Vagina (tissue), 2 donors: ENCODE data around the gene PTPN1. TPM values are rescaled to one million over a fixed set of nuclear protein-coding genes. Genes with fewer than 3 reads are reported as not detected.
"Not testable (repeated sequence)": the region's sequence is repeated elsewhere in the genome, so short reads cannot be mapped to it uniquely, and the experiment has no call there.

Experiments
- DNase-seq, 2 donors: peaks; one replicate each; pipeline ENCODE4 v3.0.0-alpha.2; 2017; ENCODE audit errors: extremely low spot score in 2 of 2
- H3K27ac ChIP-seq: fragments of 200-600 bp; sonication (generic); one replicate; pipeline ENCODE4 v1.5.1; 2019
- H3K27me3 ChIP-seq: fragments of 200-600 bp; sonication (generic); one replicate; pipeline ENCODE4 v1.5.1; 2019
- H3K36me3 ChIP-seq, 2 donors: fragments of 200-600 bp; sonication (generic); one replicate each; pipeline ENCODE4 v1.5.1; 2017 to 2019
- H3K4me1 ChIP-seq: fragments of 200-600 bp; sonication (generic); one replicate; pipeline ENCODE4 v1.5.1; 2019
- H3K4me3 ChIP-seq, 2 donors: fragments of 200-600 bp; sonication (generic); 1 replicate in 1 of 2; 2 replicates in 1 of 2; pipeline ENCODE4 v1.5.1; 2016 to 2019
- H3K9me3 ChIP-seq: fragments of 200-600 bp; sonication (generic); one replicate; pipeline ENCODE4 v1.5.1; 2019
- POLR2A ChIP-seq, 2 donors: fragments of 450-650 bp; IDR thresholded peaks; one replicate each; pipeline ENCODE4 v1.6.1; 2017; ENCODE audit warnings: antibody characterized with exemption in 2 of 2, mild to moderate bottlenecking in 2 of 2, moderate library complexity in 2 of 2
- POLR2AphosphoS5 ChIP-seq, 2 donors: sonication (generic); formaldehyde crosslinking; IDR thresholded peaks; one replicate each; pipeline ENCODE4 v1.9.0; 2017; ENCODE audit warnings: antibody characterized with exemption in 2 of 2, mild to moderate bottlenecking in 2 of 2, low read depth in 1 of 2; ENCODE audit not compliant: insufficient read depth in 1 of 2
- intact Hi-C: fragments of 100-400 bp; cut with DNase I; formaldehyde crosslinking; loops from one replicate; pipeline ENCODE4 v1.15.1; 2023
- total RNA-seq: library from RNA; depleted of rRNA; stranded (reverse); fragments of >200 nt; gene quantifications from one replicate; pipeline ENCODE4 v1.2.3, GENCODE V29; 2016
- TF ChIP-seq, protein P1 (sequence below), 3 experiments: fragments of 450-650 bp in 2 of 3; fragments of 200-600 bp in 1 of 3; sonication (generic) in 1 of 3; IDR thresholded peaks; one replicate each; pipeline ENCODE4 v1.5.1; 2017 to 2019; ENCODE audit warnings: antibody characterized with exemption in 3 of 3, mild to moderate bottlenecking in 2 of 3, moderate library complexity in 2 of 3

The PTPN1 gene
- total RNA-seq, 1 donor from 2014 or later = 25.3 TPM

DNA sequence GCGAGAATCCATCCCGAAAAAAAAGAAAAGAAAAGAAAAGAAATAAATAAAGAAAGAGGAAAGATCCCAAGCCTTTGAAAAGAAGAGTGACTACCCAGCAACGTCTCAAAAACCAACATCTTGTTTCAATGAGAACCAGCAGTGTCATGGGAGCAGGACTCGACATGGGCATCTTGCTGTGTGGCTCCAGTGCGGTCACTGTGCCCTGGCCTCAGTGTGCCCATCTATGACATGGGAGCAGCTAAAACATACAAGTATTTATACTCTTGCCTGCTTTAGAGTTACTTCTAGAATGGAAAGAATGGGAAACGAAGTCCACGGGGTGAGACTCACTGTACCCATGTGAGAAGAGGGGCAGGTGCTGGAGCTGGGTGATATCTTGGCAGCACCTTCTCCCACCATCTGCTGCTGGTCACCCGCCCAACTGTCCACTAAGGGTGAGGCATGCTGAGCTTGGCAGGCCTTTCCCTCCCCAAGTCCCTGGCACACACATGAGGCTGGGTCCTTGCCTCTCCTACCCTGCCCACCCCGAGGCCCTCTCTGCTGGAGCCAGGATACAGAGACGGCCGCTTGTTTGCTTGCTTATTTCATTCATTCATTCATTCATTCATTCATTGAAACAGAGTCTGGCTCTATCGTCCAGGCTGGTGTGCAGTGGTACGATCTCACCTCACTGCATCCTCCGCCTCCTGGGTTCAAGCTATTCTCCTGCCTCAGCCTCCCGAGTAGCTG, 103.4 kb downstream of the PTPN1 start:
- TF ChIP-seq POLR2AphosphoS5 (IDR thresholded peaks at IDR 0.05; ENCODE audit: insufficient read depth in 1 of 2, low read depth in 1 of 2) (no peak), POLR2A (IDR thresholded peaks at IDR 0.05) (no peak)
- TF ChIP-seq, protein P1, sequence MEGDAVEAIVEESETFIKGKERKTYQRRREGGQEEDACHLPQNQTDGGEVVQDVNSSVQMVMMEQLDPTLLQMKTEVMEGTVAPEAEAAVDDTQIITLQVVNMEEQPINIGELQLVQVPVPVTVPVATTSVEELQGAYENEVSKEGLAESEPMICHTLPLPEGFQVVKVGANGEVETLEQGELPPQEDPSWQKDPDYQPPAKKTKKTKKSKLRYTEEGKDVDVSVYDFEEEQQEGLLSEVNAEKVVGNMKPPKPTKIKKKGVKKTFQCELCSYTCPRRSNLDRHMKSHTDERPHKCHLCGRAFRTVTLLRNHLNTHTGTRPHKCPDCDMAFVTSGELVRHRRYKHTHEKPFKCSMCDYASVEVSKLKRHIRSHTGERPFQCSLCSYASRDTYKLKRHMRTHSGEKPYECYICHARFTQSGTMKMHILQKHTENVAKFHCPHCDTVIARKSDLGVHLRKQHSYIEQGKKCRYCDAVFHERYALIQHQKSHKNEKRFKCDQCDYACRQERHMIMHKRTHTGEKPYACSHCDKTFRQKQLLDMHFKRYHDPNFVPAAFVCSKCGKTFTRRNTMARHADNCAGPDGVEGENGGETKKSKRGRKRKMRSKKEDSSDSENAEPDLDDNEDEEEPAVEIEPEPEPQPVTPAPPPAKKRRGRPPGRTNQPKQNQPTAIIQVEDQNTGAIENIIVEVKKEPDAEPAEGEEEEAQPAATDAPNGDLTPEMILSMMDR (IDR thresholded peaks at IDR 0.05) = no peak
- intact Hi-C loops = no loop called here
- H3K36me3 ChIP-seq = no peaks in the 10 kb centered on the region

DNA sequence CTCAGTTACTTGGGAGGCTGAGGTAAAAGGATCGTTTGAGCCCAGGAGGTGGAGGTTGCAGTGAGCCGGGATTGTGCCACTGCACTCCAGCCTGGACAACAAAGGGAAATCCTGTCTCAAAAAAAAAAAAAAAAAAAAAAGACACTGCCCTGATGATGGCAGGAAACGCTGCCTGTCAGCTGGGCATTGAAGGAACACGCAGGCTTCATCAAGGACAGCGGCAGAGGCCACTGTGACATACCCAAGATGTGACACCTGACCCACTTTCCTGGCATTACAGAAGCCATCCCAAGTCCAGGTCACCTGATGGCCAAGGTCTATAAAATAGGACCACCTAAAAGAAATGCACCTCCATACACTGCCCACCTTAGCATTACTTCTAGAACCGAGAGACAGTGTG, 105.2 kb downstream of the PTPN1 start:
- Histone ChIP-seq H3K27me3 (no peaks in the 10 kb centered on the region), H3K9me3 (no peaks in the 10 kb centered on the region), H3K4me3 (no peak overlapping the region), H3K4me1 (no peaks in the 10 kb centered on the region), H3K27ac (no peak overlapping the region), H3K36me3 (no peaks in the 10 kb centered on the region)
- TF ChIP-seq POLR2A (IDR thresholded peaks at IDR 0.05) (no peak), POLR2AphosphoS5 (IDR thresholded peaks at IDR 0.05; ENCODE audit: insufficient read depth in 1 of 2, low read depth in 1 of 2) (no peak)
- TF ChIP-seq, protein P1 (IDR thresholded peaks at IDR 0.05) = no peak
- no peak for DNase-seq
- intact Hi-C loops = no loop called here

More for the DNA sequence above, 103.4 kb downstream of the PTPN1 start:
- H3K27ac ChIP-seq = no peak overlapping the region
- no peak overlapping the region for H3K4me3 ChIP-seq
- H3K4me1 ChIP-seq = no peaks in the 10 kb centered on the region
- no peak for DNase-seq
- no peaks in the 10 kb centered on the region for H3K27me3 ChIP-seq
- no peaks in the 10 kb centered on the region for H3K9me3 ChIP-seq

DNA sequence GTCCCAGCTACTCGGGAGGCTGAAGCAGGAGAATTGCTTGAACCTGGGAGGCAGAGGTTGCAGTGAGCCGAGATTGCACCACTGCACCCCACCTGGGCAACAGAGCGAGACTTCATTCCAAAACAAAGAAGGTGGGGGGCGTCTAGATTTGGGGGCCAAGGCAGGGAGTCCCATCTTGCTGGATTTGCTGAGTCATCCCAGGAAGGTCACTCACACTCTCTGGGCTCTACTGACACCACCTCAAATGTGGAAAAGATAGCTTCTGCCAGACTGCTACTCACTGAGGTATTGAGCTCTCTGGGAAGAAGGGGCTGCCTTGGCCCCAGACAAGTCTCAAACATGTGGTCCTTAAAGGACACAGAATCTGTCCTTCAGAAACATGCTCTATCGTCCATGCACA, 106.8 kb downstream of the PTPN1 start:
- no peaks in the 10 kb centered on the region for H3K9me3 ChIP-seq
- TF ChIP-seq, protein P1 (IDR thresholded peaks at IDR 0.05) = no peak
- TF ChIP-seq POLR2AphosphoS5 (IDR thresholded peaks at IDR 0.05; ENCODE audit: insufficient read depth in 1 of 2, low read depth in 1 of 2) (no peak), POLR2A (IDR thresholded peaks at IDR 0.05) (no peak)
- no peaks in the 10 kb centered on the region for H3K4me1 ChIP-seq
- no peaks in the 10 kb centered on the region for H3K36me3 ChIP-seq
- no peak overlapping the region for H3K4me3 ChIP-seq
- DNase-seq = no peak
- intact Hi-C loops = no loop called here
- H3K27ac ChIP-seq = no peak overlapping the region
- no peaks in the 10 kb centered on the region for H3K27me3 ChIP-seq

DNA sequence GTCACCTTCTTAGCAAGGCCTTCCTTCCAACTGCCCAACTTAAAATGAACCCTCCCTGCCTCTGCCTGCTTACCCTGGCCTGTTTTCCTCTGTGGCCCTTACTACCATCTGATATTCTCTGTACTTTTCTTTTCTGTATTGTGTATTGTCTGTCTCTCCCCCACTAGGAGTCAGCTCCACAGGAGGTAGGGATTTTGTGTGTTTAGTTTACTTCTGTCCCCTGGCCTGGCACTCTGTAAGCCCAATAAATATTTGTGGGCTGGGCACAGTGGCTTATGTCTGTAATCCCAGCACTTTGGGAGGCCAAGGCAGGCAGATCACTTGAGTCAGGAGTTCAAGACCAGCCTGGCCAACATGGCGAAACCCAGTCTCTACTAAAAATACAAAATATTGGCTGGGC, 108.4 kb downstream of the PTPN1 start:
- Histone ChIP-seq H3K36me3 (no peaks in the 10 kb centered on the region), H3K4me1 (no peaks in the 10 kb centered on the region), H3K27ac (no peak overlapping the region), H3K9me3 (no peaks in the 10 kb centered on the region), H3K4me3 (no peak overlapping the region), H3K27me3 (no peaks in the 10 kb centered on the region)
- DNase-seq = no peak
- intact Hi-C loops = no loop called here
- TF ChIP-seq, protein P1 (IDR thresholded peaks at IDR 0.05) = no peak

DNA sequence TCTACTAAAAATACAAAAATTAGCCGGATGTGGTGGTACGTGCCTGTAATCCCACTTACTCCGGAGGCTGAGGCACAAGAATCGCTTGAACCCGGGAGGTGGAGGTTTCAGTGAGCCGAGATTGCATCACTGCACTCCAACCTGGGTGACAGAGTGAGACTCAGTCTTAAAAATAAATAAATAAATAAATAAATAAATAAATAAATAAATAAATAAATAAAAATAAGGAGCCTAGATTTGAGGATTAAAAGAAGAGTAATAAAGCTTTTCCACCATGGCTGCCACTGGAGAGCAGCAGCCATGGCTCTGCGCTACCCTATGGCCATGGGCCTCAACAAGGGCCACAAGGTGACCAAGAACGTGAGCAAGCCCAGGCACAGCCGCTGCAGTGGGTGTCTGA, 110.3 kb downstream of the PTPN1 start:
- not testable (repeated sequence) for H3K4me3 ChIP-seq, H3K36me3 ChIP-seq, H3K27ac ChIP-seq, DNase-seq, H3K9me3 ChIP-seq, H3K27me3 ChIP-seq, H3K4me1 ChIP-seq
- intact Hi-C loops = loop anchor here (10.0 kb wide), 1 partner anchor 94 kb away; no protein-coding TSS in a partner anchor
